ENCODE measurements around the gene ROR2.

ROR2 gene

GRCh38 chr9:91840469-91840868, 109.6 kb downstream of the ROR2 start:
- no peak for DNase-seq

- no peak for DNase-seq
These were observed 110.0 kb downstream of the ROR2 start for GRCh38 chr9:91839926-91840465.

GRCh38 chr9:91837981-91838731, 111.9 kb downstream of the ROR2 start:
- no peak for DNase-seq

GRCh38 chr9:91836515-91836914, 113.5 kb downstream of the ROR2 start:
- DNase-seq: no peak

- DNase-seq: no peak
These were observed 114.4 kb downstream of the ROR2 start for GRCh38 chr9:91835632-91836031.

GRCh38 chr9:91835216-91835615, 114.8 kb downstream of the ROR2 start:
- DNase-seq: no peak

GRCh38 chr9:91834740-91835139, 115.3 kb downstream of the ROR2 start:
- no peak for DNase-seq

GRCh38 chr9:91833878-91834255, 116.2 kb downstream of the ROR2 start:
- DNase-seq: no peak

GRCh38 chr9:91833096-91833877, 116.7 kb downstream of the ROR2 start:
- no peak for DNase-seq

- no peak for DNase-seq
These were observed 117.7 kb downstream of the ROR2 start for GRCh38 chr9:91832322-91832721.

GRCh38 chr9:91825866-91826265, 124.2 kb downstream of the ROR2 start:
- no peak for DNase-seq

GRCh38 chr9:91825422-91825821, 124.6 kb downstream of the ROR2 start:
- no peak for DNase-seq

- DNase-seq: no peak
These were observed 125.3 kb downstream of the ROR2 start for GRCh38 chr9:91824601-91825305.

GRCh38 chr9:91824151-91824550, 125.9 kb downstream of the ROR2 start:
- DNase-seq: no peak

- no peak for DNase-seq
These were observed 128.8 kb downstream of the ROR2 start for GRCh38 chr9:91820949-91821880.

- no peak for DNase-seq
These were observed 129.8 kb downstream of the ROR2 start for GRCh38 chr9:91820126-91820750.

- no peak for DNase-seq
These were observed 131.2 kb downstream of the ROR2 start for GRCh38 chr9:91818647-91819403.

- DNase-seq: no peak
These were observed 131.8 kb downstream of the ROR2 start for GRCh38 chr9:91818225-91818585.

GRCh38 chr9:91817493-91818224, 132.4 kb downstream of the ROR2 start:
- no peak for DNase-seq

GRCh38 chr9:91817106-91817492, 132.9 kb downstream of the ROR2 start:
- no peak for DNase-seq
